AG04450 (cell line): ENCODE results near the gene FILIP1. TPM values are rescaled to one million over a fixed set of nuclear protein-coding genes. Genes with fewer than 3 reads are reported as not detected.

Experiments used
- CTCF ChIA-PET: fragments of 300-600, 350-600 bp; formaldehyde crosslinking; extraction: SDS; loops from one replicate; lab custom pipeline; 2022; ENCODE audit warnings: antibody characterized with exemption, inconsistent platforms; lab: Charles Lee
- POLR2A ChIA-PET: fragments of 350-600 bp; formaldehyde crosslinking; extraction: SDS; loops from one replicate; lab custom pipeline; 2021; ENCODE audit warnings: antibody characterized with exemption, inconsistent platforms; lab: Yijun Ruan, JAX
- DNase-seq: peaks from one replicate; pipeline ENCODE4 v3.0.0-alpha.2; 2011; ENCODE audit warnings: low read depth, low spot score
- H3K27ac ChIP-seq: one replicate; pipeline ENCODE4 v1.5.1; 2012; ENCODE audit warnings: low read depth, low read length, control low read depth
- H3K27me3 ChIP-seq: one replicate; pipeline ENCODE4 v1.6.0; 2012; ENCODE audit warnings: low read length; ENCODE audit not compliant: control insufficient read depth, insufficient read depth
- H3K4me3 ChIP-seq: 2 replicates; pipeline ENCODE4 v1.5.1; 2011; ENCODE audit warnings: mild to moderate bottlenecking, low read depth, low read length, control low read depth
- H3K9me3 ChIP-seq: 2 replicates; pipeline ENCODE4 v1.5.1; 2012; ENCODE audit warnings: low read length; ENCODE audit not compliant: control insufficient read depth, insufficient read depth
- CTCF ChIP-seq: IDR thresholded peaks from 2 replicates; pipeline ENCODE4 v1.5.1; 2011; ENCODE audit warnings: low read depth, low read length, control low read depth, inconsistent platforms
- polyA plus RNA-seq: library from polyadenylated mRNA; depleted of rRNA; stranded (reverse); fragments of >200 nt; gene quantifications from 2 replicates; pipeline ENCODE4 v1.2.3, GENCODE V29; 2011

Gene FILIP1
- polyA plus RNA-seq, 1 experiment, result 0.12 TPM

DNA sequence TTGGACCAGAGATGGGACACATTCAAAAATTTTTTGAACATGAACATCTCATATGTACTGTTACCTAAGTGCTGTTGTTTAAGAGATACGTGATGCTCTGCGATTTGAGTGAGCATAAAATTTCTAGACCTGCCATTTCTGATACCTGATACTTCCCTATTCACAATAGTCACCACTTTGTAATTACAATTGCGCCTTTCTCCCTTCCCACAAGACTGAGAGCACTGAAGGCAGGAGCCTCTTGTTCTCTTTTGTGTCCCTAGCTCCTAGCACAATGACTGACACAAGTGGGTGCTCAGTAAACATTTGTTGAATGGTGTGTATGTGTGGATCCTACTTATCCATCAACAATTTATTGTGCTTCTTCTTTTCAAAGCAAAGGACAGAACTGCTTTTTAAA is 116.2 kb downstream of the FILIP1 start:
- no peak for DNase-seq
- Histone ChIP-seq H3K27me3 (no peaks in the 10 kb centered on the region), H3K4me3 (no peak overlapping the region), H3K9me3 (no peaks in the 10 kb centered on the region), H3K27ac (no peak overlapping the region)
- POLR2A ChIA-PET, result no interaction called here
- TF ChIP-seq CTCF, result no peak
- CTCF ChIA-PET, result interaction anchor here (1.9 kb wide), 1 partner anchor 9 kb away, joined by 5 read pairs; no protein-coding TSS in a partner anchor

GRCh38 chr6:75376347-75377024 is 117.1 kb downstream of the FILIP1 start:
- no peaks in the 10 kb centered on the region for H3K9me3 ChIP-seq
- CTCF ChIA-PET, result interaction anchor here (0.6 to 1.9 kb wide), 4 partner anchors 8 to 185 kb away, joined by 3 to 5 read pairs (median 3); no protein-coding TSS in a partner anchor
- no peak overlapping the region for H3K4me3 ChIP-seq
- POLR2A ChIA-PET, result interaction anchor here (0.7 kb wide), 2 partner anchors 21 to 148 kb away, joined by 3 read pairs; no protein-coding TSS in a partner anchor
- no peak for DNase-seq
- no peaks in the 10 kb centered on the region for H3K27me3 ChIP-seq
- H3K27ac ChIP-seq, result no peak overlapping the region
- TF ChIP-seq CTCF, result no peak

GRCh38 chr6:75374961-75375400 is 118.6 kb downstream of the FILIP1 start:
- Histone ChIP-seq H3K4me3 (no peak overlapping the region), H3K27me3 (no peaks in the 10 kb centered on the region), H3K9me3 (no peaks in the 10 kb centered on the region), H3K27ac (no peak overlapping the region)
- TF ChIP-seq CTCF, result no peak
- ChIA-PET CTCF (no interaction called here), POLR2A (no interaction called here)
- DNase-seq, result no peak

DNA sequence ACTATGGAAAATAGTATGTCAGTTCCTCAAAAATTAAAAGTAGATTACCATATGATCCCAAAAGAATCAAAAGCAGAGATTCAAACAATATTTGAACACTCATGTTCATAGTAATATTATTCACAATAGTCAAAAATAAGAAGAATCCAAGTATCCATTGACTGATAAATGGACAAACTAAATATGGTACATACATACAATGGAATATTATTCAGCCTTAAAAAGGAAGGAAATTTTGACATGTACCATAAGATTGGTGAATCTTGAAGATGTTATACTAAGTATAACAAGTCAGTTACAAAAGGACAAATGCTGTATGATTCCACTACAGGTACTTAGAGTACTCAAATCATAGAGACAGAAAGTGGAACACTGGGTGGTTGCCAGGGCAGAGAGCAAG is 120.7 kb downstream of the FILIP1 start:
- no peak for DNase-seq
- no peaks in the 10 kb centered on the region for H3K9me3 ChIP-seq
- H3K27ac ChIP-seq, result no peak overlapping the region
- H3K27me3 ChIP-seq, result no peaks in the 10 kb centered on the region
- no peak for TF ChIP-seq CTCF
- POLR2A ChIA-PET, result no interaction called here
- H3K4me3 ChIP-seq, result no peak overlapping the region
- CTCF ChIA-PET, result no interaction called here

- no peak for TF ChIP-seq CTCF
- no peak overlapping the region for H3K27ac ChIP-seq
- H3K4me3 ChIP-seq, result no peak overlapping the region
- no peak for DNase-seq
- ChIA-PET POLR2A (no interaction called here), CTCF (interaction anchor here (1.6 kb wide), 1 partner anchor 103 kb away, joined by 5 read pairs; no protein-coding TSS in a partner anchor)
- no peaks in the 10 kb centered on the region for H3K9me3 ChIP-seq
- H3K27me3 ChIP-seq, result no peaks in the 10 kb centered on the region
These were observed 123.6 kb downstream of the FILIP1 start for GRCh38 chr6:75370011-75370410.
